KOPT-K1 (cell line): ENCODE results near the gene ADARB2.
"Not testable (repeated sequence)": the region's sequence is repeated elsewhere in the genome, so short reads cannot be mapped to it uniquely, and the experiment has no call there.

Experiments used
- H3K27ac ChIP-seq: fragments of 200-600 bp; sonication (generic); 2 replicates; pipeline ENCODE4 v1.5.1; 2016; ENCODE audit warnings: antibody characterized with exemption, mild to moderate bottlenecking, low read depth, low read length; ENCODE audit not compliant: poor library complexity, severe bottlenecking
- H3K36me3 ChIP-seq: fragments of 200-600 bp; sonication (generic); 2 replicates; pipeline ENCODE4 v1.5.1; 2017; ENCODE audit warnings: antibody characterized with exemption, mild to moderate bottlenecking, low read length, moderate library complexity; ENCODE audit not compliant: insufficient read depth
- H3K9me3 ChIP-seq: fragments of 200-600 bp; sonication (generic); 2 replicates; pipeline ENCODE4 v1.5.1; 2017; ENCODE audit warnings: antibody characterized with exemption, low read length, mild to moderate bottlenecking; ENCODE audit not compliant: insufficient read depth, poor library complexity, severe bottlenecking

ADARB2 gene

DNA sequence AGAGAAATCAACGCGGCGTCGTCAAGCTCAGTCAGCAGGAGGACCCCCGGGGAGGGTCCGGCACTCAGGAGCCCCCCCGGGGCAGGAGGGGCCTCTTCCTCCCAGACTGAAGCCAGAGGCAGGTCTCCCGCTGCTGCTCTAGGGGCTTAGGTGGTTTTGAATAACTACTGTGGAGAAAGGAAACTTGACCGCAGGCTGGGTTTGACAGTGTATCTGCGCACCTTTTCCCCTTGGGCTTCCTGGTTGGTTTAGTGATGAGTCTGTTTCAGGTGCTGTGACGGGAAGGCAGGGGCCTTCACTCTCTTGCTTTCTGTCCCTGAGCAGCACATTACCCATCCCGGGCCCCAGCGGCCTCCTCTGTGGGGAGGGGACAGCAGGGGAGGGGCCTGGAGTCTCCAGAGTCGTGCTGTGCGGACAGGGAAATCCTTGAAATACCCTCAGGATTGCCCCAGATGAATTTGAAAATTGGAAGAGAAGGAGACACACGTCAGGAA, 262.2 kb downstream of the ADARB2 start:
- Histone ChIP-seq H3K27ac (no peak overlapping the region), H3K36me3 (no peaks in the 10 kb centered on the region), H3K9me3 (peaks cover 19% of the 10 kb centered on the region)

- peaks cover 19% of the 10 kb centered on the region for H3K9me3 ChIP-seq
Measured at GRCh38 chr10:1474376-1475097, 262.8 kb downstream of the ADARB2 start.

GRCh38 chr10:1473874-1474273, 263.5 kb downstream of the ADARB2 start:
- H3K27ac ChIP-seq, result no peak overlapping the region

More at GRCh38 chr10:1474376-1475097, 262.8 kb downstream of the ADARB2 start:
- Histone ChIP-seq H3K36me3 (no peaks in the 10 kb centered on the region), H3K27ac (no peak overlapping the region)

DNA sequence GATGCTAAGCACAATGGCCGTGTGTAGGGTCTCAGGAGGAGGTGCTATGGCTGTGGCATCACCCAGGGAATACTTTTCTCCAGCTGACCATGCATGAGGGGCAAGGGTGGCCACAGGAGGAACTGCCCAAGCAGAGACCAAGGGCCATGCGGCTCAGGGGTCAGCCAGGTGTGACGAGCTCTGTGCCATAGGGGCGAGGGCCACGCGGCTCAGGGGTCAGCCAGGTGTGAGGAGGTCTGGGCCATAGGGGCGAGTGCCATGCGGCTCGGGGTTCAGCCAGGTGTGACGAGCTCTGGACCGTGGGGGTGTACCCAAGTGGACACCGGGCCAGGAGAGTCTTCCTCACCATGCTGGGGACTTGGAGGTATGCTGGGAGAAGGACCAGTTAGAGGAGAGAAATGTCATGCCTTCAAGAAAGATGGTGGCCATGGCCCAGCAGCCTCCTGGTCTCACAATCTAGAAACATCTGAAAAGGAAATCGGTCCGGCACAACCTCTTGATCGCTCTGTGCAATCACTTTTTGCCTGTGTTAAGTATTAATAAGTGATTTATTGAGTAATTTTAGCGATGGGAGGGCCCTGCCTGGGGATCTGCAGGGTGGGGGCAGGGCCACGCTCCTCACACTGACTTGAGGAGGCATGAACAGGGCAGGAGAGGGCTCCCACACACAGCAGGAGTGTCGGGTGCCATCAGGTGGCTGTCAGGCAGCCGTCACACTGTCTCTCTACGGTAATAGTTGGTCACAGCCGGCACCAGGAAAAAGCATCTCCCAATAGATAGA, 265.0 kb downstream of the ADARB2 start:
- Histone ChIP-seq H3K36me3 (no peaks in the 10 kb centered on the region), H3K9me3 (no peaks in the 10 kb centered on the region)

More at GRCh38 chr10:1473874-1474273, 263.5 kb downstream of the ADARB2 start:
- Histone ChIP-seq H3K36me3 (no peaks in the 10 kb centered on the region), H3K9me3 (peaks cover 13% of the 10 kb centered on the region)

GRCh38 chr10:1468811-1469210, 268.5 kb downstream of the ADARB2 start:
- Histone ChIP-seq H3K36me3 (no peaks in the 10 kb centered on the region), H3K9me3 (no peaks in the 10 kb centered on the region), H3K27ac (no peak overlapping the region)

More for the DNA sequence above, 265.0 kb downstream of the ADARB2 start:
- H3K27ac ChIP-seq, result no peak overlapping the region

GRCh38 chr10:1467334-1468076, 269.8 kb downstream of the ADARB2 start:
- Histone ChIP-seq H3K27ac (no peak overlapping the region), H3K36me3 (no peaks in the 10 kb centered on the region), H3K9me3 (no peaks in the 10 kb centered on the region)

- no peak overlapping the region for H3K27ac ChIP-seq
- H3K36me3 ChIP-seq, result no peaks in the 10 kb centered on the region
- no peaks in the 10 kb centered on the region for H3K9me3 ChIP-seq
Measured at GRCh38 chr10:1465993-1466764, 271.1 kb downstream of the ADARB2 start.

- Histone ChIP-seq H3K9me3 (no peaks in the 10 kb centered on the region), H3K27ac (no peak overlapping the region)
Measured at GRCh38 chr10:1465418-1465911, 271.9 kb downstream of the ADARB2 start.

GRCh38 chr10:1464881-1465417, 272.4 kb downstream of the ADARB2 start:
- Histone ChIP-seq H3K27ac (no peak overlapping the region), H3K9me3 (no peaks in the 10 kb centered on the region), H3K36me3 (no peaks in the 10 kb centered on the region)

More at GRCh38 chr10:1465418-1465911, 271.9 kb downstream of the ADARB2 start:
- H3K36me3 ChIP-seq, result no peaks in the 10 kb centered on the region

DNA sequence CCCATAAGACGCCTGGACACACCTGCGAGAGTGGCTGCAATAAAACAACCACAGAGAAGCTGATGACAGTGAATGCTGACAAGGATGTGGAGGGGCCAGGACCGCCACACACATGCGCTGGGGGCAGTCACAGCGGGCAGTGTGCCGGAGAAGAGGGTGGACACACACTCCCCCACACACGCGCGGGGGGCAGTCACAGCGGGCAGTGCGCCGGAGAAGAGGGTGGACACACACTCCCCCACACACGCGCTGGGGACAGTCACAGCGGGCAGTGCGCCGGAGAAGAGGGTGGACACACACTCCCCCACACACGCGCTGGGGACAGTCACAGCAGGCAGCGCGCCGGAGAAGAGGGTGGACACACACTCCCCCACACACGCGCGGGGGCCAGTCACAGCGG, 273.4 kb downstream of the ADARB2 start:
- H3K27ac ChIP-seq, H3K36me3 ChIP-seq, H3K9me3 ChIP-seq: not testable (repeated sequence)

GRCh38 chr10:1462994-1463633, 274.2 kb downstream of the ADARB2 start:
- Histone ChIP-seq H3K27ac (peak overlapping the region; percentile 36), H3K9me3 (no peaks in the 10 kb centered on the region), H3K36me3 (no peaks in the 10 kb centered on the region)

GRCh38 chr10:1462521-1462920, 274.8 kb downstream of the ADARB2 start:
- H3K27ac ChIP-seq, result no peak overlapping the region
- H3K36me3 ChIP-seq, result no peaks in the 10 kb centered on the region

DNA sequence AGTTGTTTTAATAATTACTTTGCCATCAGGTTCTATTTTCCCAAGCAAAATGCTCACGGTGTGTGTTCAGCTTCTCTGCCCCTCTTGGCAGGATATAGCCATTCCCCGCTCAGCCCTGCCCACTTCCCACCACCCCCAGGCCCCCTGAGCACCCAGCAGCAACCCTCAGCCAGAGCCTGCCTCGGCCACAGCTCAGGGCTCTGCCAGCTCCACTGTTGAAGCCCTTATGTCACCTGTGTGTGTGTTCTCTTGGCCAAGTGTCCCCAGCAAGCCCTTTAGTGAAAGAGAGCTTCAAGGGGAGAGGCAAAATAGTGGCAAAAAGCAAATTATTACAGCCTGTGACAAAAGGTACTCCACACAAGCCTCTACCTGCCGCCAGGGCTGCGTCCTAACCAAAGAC, 275.3 kb downstream of the ADARB2 start:
- H3K9me3 ChIP-seq, result no peaks in the 10 kb centered on the region
- H3K27ac ChIP-seq, result no peak overlapping the region
- no peaks in the 10 kb centered on the region for H3K36me3 ChIP-seq

More at GRCh38 chr10:1462521-1462920, 274.8 kb downstream of the ADARB2 start:
- H3K9me3 ChIP-seq, result no peaks in the 10 kb centered on the region

GRCh38 chr10:1461016-1461415, 276.3 kb downstream of the ADARB2 start:
- no peaks in the 10 kb centered on the region for H3K36me3 ChIP-seq
- H3K9me3 ChIP-seq, result no peaks in the 10 kb centered on the region
- no peak overlapping the region for H3K27ac ChIP-seq
